Activated naive CD8-positive, alpha-beta T cell treated with anti-CD3 and anti-CD28 coated beads for 36 hours (primary cell): ENCODE data around the gene PHF21A. TPM values are rescaled to one million over a fixed set of nuclear protein-coding genes. Genes with fewer than 3 reads are reported as not detected.
A peak's percentile ranks its signal among the peaks of the same experiment; 100 is the strongest.

ENCODE experiments used
- DNase-seq: peaks from one replicate; pipeline ENCODE4 v3.0.0; 2021
- H3K27ac Mint-ChIP-seq: one replicate; pipeline ENCODE4 v1.8.0; 2022; ENCODE audit warnings: mild to moderate bottlenecking, moderate library complexity, mixed read lengths
- H3K27me3 Mint-ChIP-seq: one replicate; pipeline ENCODE4 v1.8.0; 2022; ENCODE audit warnings: mild to moderate bottlenecking, mixed read lengths
- H3K36me3 Mint-ChIP-seq: one replicate; pipeline ENCODE4 v1.8.0; 2021; ENCODE audit warnings: mild to moderate bottlenecking, mixed read lengths
- H3K4me1 Mint-ChIP-seq: one replicate; pipeline ENCODE4 v1.8.0; 2021; ENCODE audit warnings: mixed read lengths
- H3K4me3 Mint-ChIP-seq: one replicate; pipeline ENCODE4 v1.8.0; 2022; ENCODE audit warnings: mild to moderate bottlenecking, moderate library complexity, mixed read lengths
- H3K9me3 Mint-ChIP-seq: one replicate; pipeline ENCODE4 v1.8.0; 2022; ENCODE audit warnings: mixed read lengths
- total RNA-seq, 2 experiments: library from RNA; stranded (reverse); gene quantifications; one replicate each; pipeline ENCODE4 v1.2.3, GENCODE V29; 2021

Gene PHF21A
- total RNA-seq, 2 experiments from 2014 or later, result 24.8 to 29.7 TPM

DNA sequence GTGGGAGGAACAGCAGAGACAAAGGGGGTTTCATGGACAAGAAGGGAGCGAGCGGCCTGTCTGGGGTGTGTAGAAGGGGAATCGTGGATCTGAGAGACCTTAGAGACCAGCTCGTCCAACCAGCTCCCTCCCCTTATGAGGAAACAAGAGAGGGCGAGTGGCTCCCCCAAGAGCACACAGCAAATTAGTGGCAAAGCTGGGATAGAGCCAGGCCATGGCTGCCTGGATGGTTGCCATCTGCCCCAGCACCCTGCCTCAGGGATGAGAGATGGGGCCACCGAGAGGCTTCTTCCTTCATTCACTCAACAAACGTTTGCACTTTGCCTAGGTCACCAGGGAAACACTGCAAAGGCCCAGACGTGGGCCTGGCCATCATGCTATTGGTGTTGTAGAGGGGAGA is 231.7 kb downstream of the PHF21A start:
- Mint-ChIP-seq H3K4me3 (no peak overlapping the region), H3K4me1 (peaks cover 7% of the 10 kb centered on the region), H3K27ac (no peak overlapping the region), H3K36me3 (no peaks in the 10 kb centered on the region), H3K9me3 (no peaks in the 10 kb centered on the region), H3K27me3 (peaks cover 16% of the 10 kb centered on the region)
- no peak for DNase-seq

DNA sequence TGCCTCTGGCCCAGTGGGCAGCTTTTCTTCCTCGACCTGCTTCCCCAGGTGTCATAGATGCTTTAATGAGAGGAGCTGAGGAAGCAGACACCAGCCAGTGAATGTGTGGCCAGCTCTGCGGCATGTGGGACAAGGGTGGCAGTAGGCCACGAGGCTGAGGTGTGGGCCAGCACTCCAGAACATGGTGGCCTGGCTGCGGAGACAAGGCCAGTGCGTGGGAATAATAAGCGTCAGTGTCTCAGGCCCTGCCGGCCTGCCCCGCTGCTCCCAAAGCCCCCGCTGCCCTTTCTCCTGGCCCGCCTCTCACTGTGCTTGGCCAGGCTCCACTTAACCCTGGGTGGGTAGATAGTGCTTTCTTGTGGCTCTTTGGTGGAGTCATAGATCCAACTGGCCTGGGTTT is 233.7 kb downstream of the PHF21A start:
- H3K36me3 Mint-ChIP-seq, result no peaks in the 10 kb centered on the region
- peaks cover 3% of the 10 kb centered on the region for H3K27me3 Mint-ChIP-seq
- H3K4me1 Mint-ChIP-seq, result peaks cover 7% of the 10 kb centered on the region
- no peaks in the 10 kb centered on the region for H3K9me3 Mint-ChIP-seq
- no peak for DNase-seq
- no peak overlapping the region for H3K4me3 Mint-ChIP-seq
- no peak overlapping the region for H3K27ac Mint-ChIP-seq

DNA sequence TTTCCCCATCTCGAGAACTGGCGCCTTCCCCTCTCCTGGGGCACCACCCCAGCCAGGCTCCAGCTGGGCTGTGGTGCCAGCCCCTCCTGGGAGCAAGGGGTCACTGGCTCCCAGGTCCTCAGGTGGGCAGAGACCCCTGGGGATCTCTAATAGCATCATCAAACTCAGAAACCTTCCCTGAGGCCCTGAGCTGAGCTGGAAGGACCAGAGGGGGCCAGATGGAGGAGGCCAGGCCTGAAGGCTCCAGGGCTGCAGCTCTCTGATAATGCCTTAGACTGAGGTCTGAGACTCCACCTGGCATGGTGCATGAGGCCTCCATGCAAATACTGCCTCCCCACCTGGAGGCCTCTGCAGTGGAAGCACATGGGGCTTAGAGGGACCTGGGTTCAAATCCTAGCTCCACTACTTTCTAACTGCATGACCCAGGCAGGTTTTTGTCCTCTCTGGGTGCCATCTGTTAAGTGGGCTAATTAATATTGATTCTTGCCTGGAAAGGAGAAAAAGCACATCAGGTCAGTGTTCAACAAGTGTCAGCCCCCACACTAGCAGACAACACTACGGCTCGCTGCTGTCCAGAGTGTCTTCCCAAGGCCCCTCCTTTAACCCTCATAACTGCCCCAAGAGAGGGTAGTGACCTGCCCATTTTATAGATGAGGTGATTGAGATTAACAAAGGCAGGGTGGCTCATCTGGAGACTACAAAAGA is 234.3 kb downstream of the PHF21A start:
- Mint-ChIP-seq H3K36me3 (peaks cover 6% of the 10 kb centered on the region), H3K9me3 (no peaks in the 10 kb centered on the region), H3K27ac (no peak overlapping the region), H3K4me1 (peaks cover 7% of the 10 kb centered on the region), H3K4me3 (no peak overlapping the region), H3K27me3 (peaks cover 3% of the 10 kb centered on the region)
- DNase-seq, result no peak

DNA sequence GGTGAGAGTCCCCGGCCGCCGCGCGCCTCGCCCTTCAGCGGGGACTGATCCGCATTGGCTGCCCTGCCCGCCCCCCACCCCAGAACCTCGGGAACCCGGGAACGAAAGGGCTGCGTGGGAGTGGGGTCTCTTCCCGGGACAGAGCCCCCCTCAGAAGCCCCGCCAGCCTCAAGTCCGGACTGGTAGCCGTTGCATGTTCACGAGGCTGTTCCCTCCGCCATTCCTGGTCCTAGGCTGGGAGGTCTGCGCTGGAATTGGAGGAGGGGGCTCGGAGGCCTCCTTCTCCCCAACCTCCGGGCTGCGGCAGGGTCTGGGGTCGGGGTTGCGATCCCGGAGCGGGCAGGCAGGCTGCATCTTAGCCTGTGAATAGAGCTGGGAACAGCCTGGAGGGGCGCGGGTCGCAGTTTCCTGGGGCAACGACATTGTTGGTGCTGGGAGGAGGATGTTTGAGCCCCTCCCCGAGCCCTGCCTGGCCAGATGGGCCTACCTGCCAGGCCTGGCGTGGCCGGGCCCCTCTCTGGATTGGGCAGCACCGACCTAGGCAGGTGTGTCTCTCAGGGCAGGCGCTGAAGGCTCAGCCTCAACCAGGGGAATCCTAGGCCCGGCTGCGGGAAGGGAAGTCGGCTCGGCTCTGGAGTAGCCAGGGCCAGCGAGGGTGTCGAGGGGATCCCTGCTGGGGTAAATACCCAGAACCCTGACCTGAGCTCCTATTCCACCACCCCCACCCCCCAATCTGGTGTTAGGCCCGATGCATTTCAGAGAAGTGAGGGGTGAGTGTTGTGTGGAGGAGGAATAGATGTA is 235.1 kb downstream of the PHF21A start:
- H3K4me1 Mint-ChIP-seq, result peaks cover 7% of the 10 kb centered on the region
- no peaks in the 10 kb centered on the region for H3K9me3 Mint-ChIP-seq
- DNase-seq, result no peak
- H3K36me3 Mint-ChIP-seq, result peaks cover 6% of the 10 kb centered on the region
- H3K4me3 Mint-ChIP-seq, result no peak overlapping the region
- peaks cover 3% of the 10 kb centered on the region for H3K27me3 Mint-ChIP-seq
- no peak overlapping the region for H3K27ac Mint-ChIP-seq

DNA sequence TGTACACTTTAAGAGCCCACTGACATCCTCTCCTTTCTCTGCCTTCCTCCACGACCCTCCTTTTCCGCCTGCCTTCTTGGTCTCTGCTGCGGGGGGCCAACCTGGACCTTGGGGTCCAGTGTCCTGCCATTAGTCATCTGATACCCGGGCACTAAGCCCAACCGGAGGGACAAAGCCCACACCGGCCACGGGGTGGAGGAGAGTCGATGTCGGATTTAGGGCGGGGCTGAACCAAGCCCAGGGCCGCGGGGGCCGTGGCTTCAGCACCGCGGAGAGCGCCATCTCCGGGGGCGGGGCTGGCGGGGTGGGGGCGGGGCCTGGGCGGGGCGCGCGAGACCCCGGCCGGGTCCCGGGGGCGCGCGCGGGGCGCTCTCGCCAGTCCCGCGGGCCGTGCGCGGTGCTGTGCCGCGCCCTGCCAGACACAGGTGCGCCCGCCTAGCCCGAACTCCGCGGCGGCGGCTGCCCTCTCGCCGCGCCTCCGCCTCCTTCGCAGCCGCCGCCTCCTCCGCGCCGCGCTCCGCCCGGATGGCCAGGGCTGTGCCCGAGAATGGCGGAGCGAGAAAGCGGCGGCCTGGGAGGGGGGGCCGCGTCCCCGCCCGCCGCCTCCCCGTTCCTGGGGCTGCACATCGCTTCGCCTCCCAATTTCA is 235.9 kb downstream of the PHF21A start, which contains the start of gene MAPK8IP1:
TSS of gene MAPK8IP1 (plus strand) at position 378 of the 647 bp plus-strand sequence. CDS start at position 548, 170 bp downstream.
- Mint-ChIP-seq H3K27ac (no peak within 1 kb of the TSS), H3K4me1 (peaks cover 7% of the 10 kb centered on the region), H3K9me3 (no peaks in the 10 kb centered on the region), H3K27me3 (peaks cover 2% of the 10 kb centered on the region), H3K4me3 (peak within 1 kb of the TSS; percentile 74), H3K36me3 (peaks cover 6% of the 10 kb centered on the region)
- peak; percentile 61 for DNase-seq

DNA sequence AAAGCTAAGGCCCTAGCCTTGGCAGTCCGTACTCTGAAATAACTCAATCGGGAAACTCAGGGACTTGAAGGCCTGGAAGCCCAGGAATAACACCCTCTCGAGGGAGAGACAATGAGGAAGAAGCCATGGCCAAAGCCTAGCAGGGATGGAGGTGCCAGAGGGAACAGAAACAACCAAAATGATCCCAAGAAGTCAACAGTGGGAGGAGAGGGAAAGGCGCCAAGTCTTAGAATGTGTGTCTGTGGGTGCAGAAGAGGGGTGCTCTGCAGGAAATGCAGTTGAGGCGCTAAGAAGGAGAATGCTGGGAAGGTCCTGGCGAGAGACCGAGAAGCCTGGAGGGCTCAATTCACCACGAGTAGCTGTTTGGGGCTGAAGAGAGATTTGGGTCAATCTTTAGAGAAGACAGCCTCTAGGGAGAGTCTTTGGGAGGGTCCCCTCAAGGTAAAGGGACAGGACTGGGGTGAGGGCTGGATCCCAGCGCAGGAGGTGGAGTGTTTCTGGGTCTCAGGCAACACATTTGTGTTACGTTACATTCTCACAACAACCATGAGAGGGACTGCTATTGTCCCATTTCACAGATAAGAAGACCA is 236.6 kb downstream of the PHF21A start:
- no peak for DNase-seq
- Mint-ChIP-seq H3K9me3 (no peaks in the 10 kb centered on the region), H3K4me1 (peaks cover 7% of the 10 kb centered on the region), H3K27me3 (no peaks in the 10 kb centered on the region), H3K27ac (no peak overlapping the region), H3K36me3 (peaks cover 6% of the 10 kb centered on the region), H3K4me3 (peak overlapping the region; percentile 74)

Other genes with a start within 250 kb of the PHF21A start
- gene MAPK8IP1, start 235.8 kb downstream of the PHF21A start, total RNA-seq, result under 1 TPM; 0.54 to 0.56 TPM
- under 1 TPM; 0.60 to 0.80 TPM for gene FREY1, start 214.2 kb downstream of the PHF21A start, total RNA-seq
- 10 to 100 TPM; 34.8 to 43.5 TPM for gene PEX16, start 203.6 kb downstream of the PHF21A start, total RNA-seq
- 1 to 10 TPM; 1.2 to 1.5 TPM for gene LARGE2, start 198.8 kb downstream of the PHF21A start, total RNA-seq
- under 1 TPM in 1 of 2 experiments, not detected in 1; 0.12 TPM for gene CREB3L1, start 156.2 kb upstream of the PHF21A start, total RNA-seq
- 100 to 1,000 TPM in 1 of 2 experiments, 10 to 100 TPM in 1; 100.0 to 101 TPM for gene DGKZ, start 226.0 kb upstream of the PHF21A start, total RNA-seq